CD4-positive, alpha-beta T cell (primary cell): ENCODE data around the gene SEMA4D. TPM values are rescaled to one million over a fixed set of nuclear protein-coding genes. Genes with fewer than 3 reads are reported as not detected.

Experiments
- ATAC-seq: fragments of 200-7000 bp; cut with Tn5 transposase; one replicate; pipeline ENCODE4 v1.10.0; 2022; ENCODE audit warnings: mild to moderate bottlenecking; ENCODE audit not compliant: poor library complexity
- CTCF ChIA-PET: fragments of 350-600 bp; sonication (Branson Sonifier 250); formaldehyde crosslinking; loops from one replicate; lab custom pipeline; 2021; ENCODE audit warnings: antibody characterized with exemption, inconsistent platforms; lab: Charles Lee
- POLR2A ChIA-PET: fragments of 350-600 bp; sonication (Branson Sonifier 250); formaldehyde crosslinking; loops from one replicate; lab custom pipeline; 2021; ENCODE audit warnings: antibody characterized with exemption, inconsistent platforms; lab: Charles Lee
- DNase-seq, 14 experiments: peaks; one replicate each; pipeline ENCODE4 v3.0.0-alpha.2; 2013 to 2020; ENCODE audit warnings: mixed read lengths in 2 of 14
- H3K27ac ChIP-seq, 2 donors: one replicate each; pipeline versions ENCODE4 v1.5.1 to v1.7.0; 2013; ENCODE audit warnings: low read length in 2 of 2, low read depth in 1 of 2, mild to moderate bottlenecking in 1 of 2
- H3K27me3 ChIP-seq, 2 experiments: 1 replicate in 1 of 2; 2 replicates in 1 of 2; pipeline versions ENCODE4 v1.6.1 to v1.7.0; 2013; ENCODE audit warnings: low read length in 2 of 2, control low read depth in 1 of 2, mild to moderate bottlenecking in 1 of 2, moderate library complexity in 1 of 2; ENCODE audit not compliant: insufficient read depth in 2 of 2, control insufficient read depth in 1 of 2
- H3K36me3 ChIP-seq: one replicate; pipeline ENCODE4 v1.6.1; 2013; ENCODE audit warnings: low read length, control low read depth; ENCODE audit not compliant: insufficient read depth
- H3K4me1 ChIP-seq: one replicate; pipeline ENCODE4 v1.6.1; 2013; ENCODE audit warnings: low read length, control low read depth; ENCODE audit not compliant: insufficient read depth
- H3K4me3 ChIP-seq: one replicate; pipeline ENCODE4 v1.5.1; 2013; ENCODE audit warnings: mild to moderate bottlenecking, low read length, moderate library complexity
- H3K9me3 ChIP-seq, 2 experiments: 1 replicate in 1 of 2; 2 replicates in 1 of 2; pipeline versions ENCODE4 v1.6.1 to v1.7.0; 2013; ENCODE audit warnings: low read length in 2 of 2, mild to moderate bottlenecking in 2 of 2, control low read depth in 1 of 2, moderate library complexity in 1 of 2; ENCODE audit not compliant: control insufficient read depth in 1 of 2, insufficient read depth in 1 of 2
- H3K27ac Mint-ChIP-seq: one replicate; pipeline ENCODE4 v1.8.0; 2020; ENCODE audit warnings: mixed read lengths
- H3K27me3 Mint-ChIP-seq: one replicate; pipeline ENCODE4 v1.8.0; 2021; ENCODE audit warnings: mixed read lengths
- H3K36me3 Mint-ChIP-seq: one replicate; pipeline ENCODE4 v1.8.0; 2021; ENCODE audit warnings: low read depth, mixed read lengths
- H3K4me1 Mint-ChIP-seq: one replicate; pipeline ENCODE4 v1.8.0; 2021; ENCODE audit warnings: low read depth, mixed read lengths
- H3K4me3 Mint-ChIP-seq: one replicate; pipeline ENCODE4 v1.8.0; 2020; ENCODE audit warnings: mild to moderate bottlenecking, mixed read lengths
- H3K9me3 Mint-ChIP-seq: one replicate; pipeline ENCODE4 v1.8.0; 2020; ENCODE audit warnings: mixed read lengths
- intact Hi-C, 2 experiments: fragments of 100-400 bp; cut with DNase I in 1 of 2; cut with micrococcal nuclease in 1 of 2; formaldehyde crosslinking; loops; one replicate each; pipeline versions ENCODE4 v1.15.1 to v1.9.0; 2023 to 2025; cut with DNase I, micrococcal nuclease
- total RNA-seq, 174 experiments: library from RNA in 2 of 174; stranded (reverse) in 2 of 174; gene quantifications; one replicate each; pipeline ENCODE4 v1.2.3 and lab custom pipeline; 2021 to 2026
- TF ChIP-seq, protein P1 (sequence below): fragments of 200-600 bp; IDR thresholded peaks from one replicate; pipeline ENCODE4 v1.8.0; 2022; ENCODE audit warnings: antibody characterized with exemption, mild to moderate bottlenecking

SEMA4D gene
- total RNA-seq, 2 experiments from 2014 or later: 399 to 430 TPM

- intact Hi-C loops: loop anchor here in 1 of 2 experiments (5.0 kb wide), 2 partner anchors 37 to 108 kb away; partner anchors contain the start of gene SECISBP2
- ATAC-seq (no peak), DNase-seq (peak in 2 of 14 experiments; percentile 47 to 54)
- Histone ChIP-seq H3K4me3 (no peak overlapping the region), H3K9me3 (no peaks in the 10 kb centered on the region), H3K27ac (peak overlapping the region; percentile 55 to 67), H3K36me3 (peaks cover 41% of the 10 kb centered on the region), H3K27me3 (no peaks in the 10 kb centered on the region), H3K4me1 (peaks cover 98% of the 10 kb centered on the region)
- H3K4me1 Mint-ChIP-seq: peaks cover 98% of the 10 kb centered on the region
- CTCF ChIA-PET: interaction anchor here (1.5 to 2.5 kb wide), 3 partner anchors 11 to 123 kb away, joined by 3 to 15 read pairs (median 4); no protein-coding TSS in a partner anchor
- POLR2A ChIA-PET: interaction anchor here (0.8 to 2.4 kb wide), 5 partner anchors 8 to 124 kb away, joined by 3 to 6 read pairs (median 4); no protein-coding TSS in a partner anchor
- H3K36me3 Mint-ChIP-seq: peaks cover 58% of the 10 kb centered on the region
- TF ChIP-seq, protein P1, sequence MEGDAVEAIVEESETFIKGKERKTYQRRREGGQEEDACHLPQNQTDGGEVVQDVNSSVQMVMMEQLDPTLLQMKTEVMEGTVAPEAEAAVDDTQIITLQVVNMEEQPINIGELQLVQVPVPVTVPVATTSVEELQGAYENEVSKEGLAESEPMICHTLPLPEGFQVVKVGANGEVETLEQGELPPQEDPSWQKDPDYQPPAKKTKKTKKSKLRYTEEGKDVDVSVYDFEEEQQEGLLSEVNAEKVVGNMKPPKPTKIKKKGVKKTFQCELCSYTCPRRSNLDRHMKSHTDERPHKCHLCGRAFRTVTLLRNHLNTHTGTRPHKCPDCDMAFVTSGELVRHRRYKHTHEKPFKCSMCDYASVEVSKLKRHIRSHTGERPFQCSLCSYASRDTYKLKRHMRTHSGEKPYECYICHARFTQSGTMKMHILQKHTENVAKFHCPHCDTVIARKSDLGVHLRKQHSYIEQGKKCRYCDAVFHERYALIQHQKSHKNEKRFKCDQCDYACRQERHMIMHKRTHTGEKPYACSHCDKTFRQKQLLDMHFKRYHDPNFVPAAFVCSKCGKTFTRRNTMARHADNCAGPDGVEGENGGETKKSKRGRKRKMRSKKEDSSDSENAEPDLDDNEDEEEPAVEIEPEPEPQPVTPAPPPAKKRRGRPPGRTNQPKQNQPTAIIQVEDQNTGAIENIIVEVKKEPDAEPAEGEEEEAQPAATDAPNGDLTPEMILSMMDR: no peak
- H3K27me3 Mint-ChIP-seq: no peaks in the 10 kb centered on the region
- H3K27ac Mint-ChIP-seq: peak overlapping the region; percentile 96
- H3K9me3 Mint-ChIP-seq: no peaks in the 10 kb centered on the region
- H3K4me3 Mint-ChIP-seq: peak overlapping the region; percentile 30
Measured at GRCh38 chr9:89425024-89425805, 72.7 kb downstream of the SEMA4D start.

GRCh38 chr9:89422151-89422975 lies 75.5 kb downstream of the SEMA4D start:
- no peaks in the 10 kb centered on the region for H3K27me3 Mint-ChIP-seq
- no peaks in the 10 kb centered on the region for H3K9me3 ChIP-seq
- DNase-seq (peak in 6 of 14 experiments; percentile 41 to 67 (median 51)), ATAC-seq (peak; percentile 45)
- peaks cover 74% of the 10 kb centered on the region for H3K36me3 Mint-ChIP-seq
- TF ChIP-seq, protein P1: no peak
- H3K4me3 ChIP-seq: no peak overlapping the region
- POLR2A ChIA-PET: interaction anchor here (0.7 to 2.4 kb wide), 8 partner anchors 14 to 127 kb away, joined by 3 to 7 read pairs (median 5); no protein-coding TSS in a partner anchor
- no peaks in the 10 kb centered on the region for H3K9me3 Mint-ChIP-seq
- H3K27ac Mint-ChIP-seq: peak overlapping the region; percentile 96
- H3K4me1 Mint-ChIP-seq: peaks cover 100% of the 10 kb centered on the region
- peak overlapping the region; percentile 59 for H3K4me3 Mint-ChIP-seq
- CTCF ChIA-PET: interaction anchor here (2.1 to 2.5 kb wide), 2 partner anchors 126 to 127 kb away, joined by 9 to 15 read pairs; no protein-coding TSS in a partner anchor
- intact Hi-C loops: no loop called here
- peak overlapping the region; percentile 51 to 69 for H3K27ac ChIP-seq
- no peaks in the 10 kb centered on the region for H3K27me3 ChIP-seq
- H3K36me3 ChIP-seq: peaks cover 37% of the 10 kb centered on the region
- H3K4me1 ChIP-seq: peaks cover 98% of the 10 kb centered on the region

GRCh38 chr9:89421595-89421994 lies 76.3 kb downstream of the SEMA4D start:
- POLR2A ChIA-PET: no interaction called here
- CTCF ChIA-PET: interaction anchor here (2.1 kb wide), 1 partner anchor 128 kb away, joined by 9 read pairs; no protein-coding TSS in a partner anchor
- DNase-seq (peak in 1 of 14 experiments; percentile 37), ATAC-seq (no peak)
- Histone ChIP-seq H3K9me3 (no peaks in the 10 kb centered on the region), H3K27me3 (no peaks in the 10 kb centered on the region), H3K4me3 (no peak overlapping the region), H3K4me1 (peaks cover 93% of the 10 kb centered on the region), H3K27ac (peak overlapping the region; percentile 58 to 86), H3K36me3 (peaks cover 43% of the 10 kb centered on the region)
- H3K4me1 Mint-ChIP-seq: peaks cover 100% of the 10 kb centered on the region
- peaks cover 76% of the 10 kb centered on the region for H3K36me3 Mint-ChIP-seq
- H3K27ac Mint-ChIP-seq: peak overlapping the region; percentile 96
- no peaks in the 10 kb centered on the region for H3K9me3 Mint-ChIP-seq
- no peaks in the 10 kb centered on the region for H3K27me3 Mint-ChIP-seq
- peak overlapping the region; percentile 31 for H3K4me3 Mint-ChIP-seq
- intact Hi-C loops: no loop called here
- TF ChIP-seq, protein P1: no peak
